GM20000 (cell line): Measurements from ENCODE around the gene GLI1.

Experiments used
- DNase-seq: peaks from one replicate; pipeline ENCODE4 v3.0.0; 2012; ENCODE audit warnings: low spot score
- CTCF ChIP-seq: IDR thresholded peaks from 2 replicates; pipeline ENCODE4 v1.5.1; 2012; ENCODE audit warnings: mild to moderate bottlenecking, control low read depth; ENCODE audit errors: extremely low read depth, missing control alignments

GLI1 gene

DNA sequence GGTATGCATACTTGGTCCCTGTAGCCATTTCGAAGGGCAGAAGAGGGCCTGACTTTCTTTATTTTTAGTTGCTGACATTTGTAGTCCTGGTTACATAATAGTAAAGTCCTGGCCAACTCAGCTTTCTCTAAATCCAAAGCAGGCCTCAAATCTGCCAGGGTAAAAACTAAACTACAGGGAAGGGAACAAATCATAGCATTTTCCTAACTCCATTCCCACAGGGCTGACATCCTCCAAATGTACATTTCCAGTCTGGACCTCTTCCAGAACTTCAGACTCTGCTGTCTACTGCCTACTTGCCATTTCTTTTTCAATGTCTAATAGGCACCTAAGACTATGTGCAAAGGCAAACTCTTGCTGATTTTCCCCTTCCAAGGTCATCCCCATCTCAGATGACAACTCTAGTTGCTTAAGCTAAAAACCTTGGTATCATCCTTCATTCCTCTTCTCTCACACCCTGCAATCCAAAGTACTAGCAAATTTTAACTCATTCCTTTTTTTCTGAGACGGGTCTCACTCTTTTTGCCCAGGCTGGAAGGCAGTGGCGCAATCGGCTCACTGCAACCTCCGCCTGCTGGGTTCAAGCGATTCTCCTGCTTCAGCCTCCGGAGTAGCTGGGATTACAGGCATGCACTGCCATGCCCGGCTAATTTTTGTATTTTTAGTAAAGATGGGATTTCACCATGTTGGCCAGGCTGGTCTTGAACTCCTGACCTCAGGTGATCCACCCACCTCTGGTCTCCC, 58.8 kb downstream of the GLI1 start:
- no peak for DNase-seq
- TF ChIP-seq CTCF, result no peak

GRCh38 chr12:57518920-57519795, 59.6 kb downstream of the GLI1 start:
- TF ChIP-seq CTCF, result no peak
- DNase-seq, result no peak

DNA sequence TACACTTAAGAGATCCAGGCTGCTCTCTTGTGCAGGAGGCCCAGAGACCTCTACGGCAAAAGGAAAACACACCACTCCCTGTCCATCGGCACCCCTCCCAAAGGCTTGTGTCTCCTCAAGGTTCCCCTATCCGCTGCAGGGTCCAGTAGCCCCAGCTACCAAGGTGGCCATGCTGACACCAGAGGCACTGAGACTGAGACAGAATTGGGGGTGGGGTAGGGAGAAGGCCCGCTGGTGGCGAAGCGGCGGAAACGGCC, 60.1 kb downstream of the GLI1 start:
- peak; percentile 54 for DNase-seq
- TF ChIP-seq CTCF, result no peak

- no peak for TF ChIP-seq CTCF
- peak; percentile 96 for DNase-seq
Observed at GRCh38 chr12:57520053-57520818, 60.7 kb downstream of the GLI1 start, which contains the start of gene DDIT3. TSS of gene DDIT3 (minus strand) at chr12:57520514. CDS start at chr12:57517406, 3,108 bp downstream.

GRCh38 chr12:57521525-57522010, 62.0 kb downstream of the GLI1 start:
- TF ChIP-seq CTCF, result no peak
- no peak for DNase-seq
